SK-N-SH treated with all-trans-retinoic acid at 6 μM for 48 hours (cell line): ENCODE data around the gene PTPRN2.

ENCODE experiments used
- ATAC-seq: fragments of 200-7000 bp; cut with Tn5 transposase; 3 replicates; pipeline ENCODE4 v1.9.1; 2020; ENCODE audit warnings: mild to moderate bottlenecking, moderate library complexity
- ARNTL ChIP-seq: fragments of 450-650 bp; formaldehyde crosslinking; IDR thresholded peaks from 2 replicates; pipeline ENCODE4 v1.5.0; 2020; ENCODE audit warnings: low read depth, mild to moderate bottlenecking, moderate library complexity, borderline replicate concordance
- BACH2 ChIP-seq: fragments of 250-450 bp; sonication (Bioruptor Pico); IDR thresholded peaks from 2 replicates; pipeline ENCODE4 v1.9.0; 2021; ENCODE audit warnings: mild to moderate bottlenecking, borderline replicate concordance
- CSDC2 ChIP-seq: fragments of 250-450 bp; sonication (Bioruptor Pico); IDR thresholded peaks from 2 replicates; pipeline ENCODE4 v1.5.0; 2020; ENCODE audit warnings: mild to moderate bottlenecking, moderate library complexity
- ESRRG ChIP-seq: fragments of 250-450 bp; sonication (Bioruptor Pico); IDR thresholded peaks from 2 replicates; pipeline ENCODE4 v1.6.1; 2021; ENCODE audit warnings: mild to moderate bottlenecking
- GLIS3 ChIP-seq: fragments of 250-450 bp; sonication (Bioruptor Pico); IDR thresholded peaks from 2 replicates; pipeline ENCODE4 v1.5.0; 2020; ENCODE audit warnings: mild to moderate bottlenecking, moderate library complexity
- OSR1 ChIP-seq: fragments of 250-450 bp; sonication (Bioruptor Pico); IDR thresholded peaks from 2 replicates; pipeline ENCODE4 v1.8.0; 2022; ENCODE audit warnings: moderate library complexity, mild to moderate bottlenecking, inconsistent platforms
- PPARA ChIP-seq: fragments of 250-450 bp; sonication (Bioruptor Pico); IDR thresholded peaks from 2 replicates; pipeline ENCODE4 v1.5.0; 2020; ENCODE audit warnings: mild to moderate bottlenecking, borderline replicate concordance
- RARB ChIP-seq: fragments of 250-450 bp; sonication (Bioruptor Pico); IDR thresholded peaks from 2 replicates; pipeline ENCODE4 v1.8.0; 2021; ENCODE audit warnings: mild to moderate bottlenecking, moderate library complexity
- SNAI2 ChIP-seq: fragments of 250-450 bp; sonication (Bioruptor Pico); IDR thresholded peaks from 2 replicates; pipeline ENCODE4 v1.5.0; 2020; ENCODE audit warnings: mild to moderate bottlenecking, moderate library complexity
- TCF4 ChIP-seq: fragments of 250-450 bp; sonication (Bioruptor Pico); IDR thresholded peaks from 2 replicates; pipeline ENCODE4 v1.8.0; 2021; ENCODE audit warnings: mild to moderate bottlenecking, moderate library complexity, borderline replicate concordance
- TOX ChIP-seq: fragments of 250-450 bp; sonication (Bioruptor Pico); IDR thresholded peaks from 2 replicates; pipeline ENCODE4 v1.8.0; 2021; ENCODE audit warnings: mild to moderate bottlenecking, moderate library complexity, borderline replicate concordance
- ZC3H10 ChIP-seq: fragments of 250-450 bp; sonication (Bioruptor Pico); IDR thresholded peaks from 2 replicates; pipeline ENCODE4 v1.5.1; 2021; ENCODE audit warnings: mild to moderate bottlenecking, moderate library complexity
- ZFP3 ChIP-seq: fragments of 250-450 bp; sonication (Bioruptor Pico); IDR thresholded peaks from 2 replicates; pipeline ENCODE4 v1.5.0; 2020; ENCODE audit warnings: mild to moderate bottlenecking, moderate library complexity
- ZFP30 ChIP-seq: fragments of 450-650 bp; formaldehyde crosslinking; IDR thresholded peaks from 2 replicates; pipeline ENCODE4 v1.5.0; 2022; ENCODE audit warnings: mild to moderate bottlenecking, moderate library complexity
- ZNF565 ChIP-seq: fragments of 450-650 bp; formaldehyde crosslinking; conservative IDR thresholded peaks from 2 replicates; pipeline ENCODE4 v1.5.0; 2020; ENCODE audit warnings: low read depth, mild to moderate bottlenecking, moderate library complexity
- ZNF70 ChIP-seq: fragments of 450-650 bp; formaldehyde crosslinking; IDR thresholded peaks from 2 replicates; pipeline ENCODE4 v1.5.0; 2020; ENCODE audit warnings: mild to moderate bottlenecking, moderate library complexity
- ZNF8 ChIP-seq: fragments of 450-650 bp; formaldehyde crosslinking; IDR thresholded peaks from 2 replicates; pipeline ENCODE4 v1.5.0; 2020; ENCODE audit warnings: mild to moderate bottlenecking, moderate library complexity
- TF ChIP-seq, protein P1 (sequence below): fragments of 250-450 bp; sonication (Bioruptor Pico); IDR thresholded peaks from 2 replicates; pipeline ENCODE4 v1.5.1; 2021; ENCODE audit warnings: mild to moderate bottlenecking, moderate library complexity
- TF ChIP-seq, protein P2 (sequence below): fragments of 250-450 bp; sonication (Bioruptor Pico); IDR thresholded peaks from 2 replicates; pipeline ENCODE4 v1.5.0; 2020; ENCODE audit warnings: mild to moderate bottlenecking, moderate library complexity
- TF ChIP-seq, protein P3 (sequence below): fragments of 250-450 bp; sonication (Bioruptor Pico); IDR thresholded peaks from 2 replicates; pipeline ENCODE4 v1.5.1; 2020; ENCODE audit warnings: low read depth, mild to moderate bottlenecking, moderate library complexity
- TF ChIP-seq, protein P4 (sequence below): fragments of 250-450 bp; sonication (Bioruptor Pico); IDR thresholded peaks from 2 replicates; pipeline ENCODE4 v1.8.0; 2021; ENCODE audit warnings: low read depth, mild to moderate bottlenecking, moderate library complexity, borderline replicate concordance

PTPRN2 gene

DNA sequence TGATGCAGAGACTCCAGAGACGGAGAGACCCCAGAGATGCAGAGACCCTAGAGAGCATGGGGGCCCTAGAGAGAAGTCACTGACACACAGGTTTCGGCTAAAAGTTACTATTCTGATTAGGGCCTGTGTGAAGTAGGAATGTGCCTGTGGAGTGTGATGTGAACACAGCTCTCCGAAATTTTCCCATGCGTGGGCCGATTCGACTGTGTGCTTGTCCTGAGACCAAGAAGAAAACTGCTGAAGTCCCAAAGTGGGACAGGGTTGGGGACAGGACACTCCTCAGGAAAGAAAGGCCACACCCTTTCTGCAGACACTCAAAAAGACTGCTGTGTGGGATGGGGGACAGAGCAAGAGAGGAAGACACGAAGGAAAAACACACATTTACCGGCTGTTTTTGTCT is 533.5 kb downstream of the PTPRN2 start:
- TF ChIP-seq, protein P1, sequence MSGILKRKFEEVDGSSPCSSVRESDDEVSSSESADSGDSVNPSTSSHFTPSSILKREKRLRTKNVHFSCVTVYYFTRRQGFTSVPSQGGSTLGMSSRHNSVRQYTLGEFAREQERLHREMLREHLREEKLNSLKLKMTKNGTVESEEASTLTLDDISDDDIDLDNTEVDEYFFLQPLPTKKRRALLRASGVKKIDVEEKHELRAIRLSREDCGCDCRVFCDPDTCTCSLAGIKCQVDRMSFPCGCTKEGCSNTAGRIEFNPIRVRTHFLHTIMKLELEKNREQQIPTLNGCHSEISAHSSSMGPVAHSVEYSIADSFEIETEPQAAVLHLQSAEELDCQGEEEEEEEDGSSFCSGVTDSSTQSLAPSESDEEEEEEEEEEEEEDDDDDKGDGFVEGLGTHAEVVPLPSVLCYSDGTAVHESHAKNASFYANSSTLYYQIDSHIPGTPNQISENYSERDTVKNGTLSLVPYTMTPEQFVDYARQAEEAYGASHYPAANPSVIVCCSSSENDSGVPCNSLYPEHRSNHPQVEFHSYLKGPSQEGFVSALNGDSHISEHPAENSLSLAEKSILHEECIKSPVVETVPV (CRISPR knock-in tag) = no peak
- TF ChIP-seq ZNF70 (CRISPR knock-in tag) = no peak
- TF ChIP-seq OSR1 = no peak
- no peak for TF ChIP-seq PPARA (CRISPR knock-in tag)
- no peak for TF ChIP-seq TOX
- TF ChIP-seq CSDC2 (CRISPR knock-in tag) = no peak
- no peak for TF ChIP-seq TCF4
- TF ChIP-seq, protein P2, sequence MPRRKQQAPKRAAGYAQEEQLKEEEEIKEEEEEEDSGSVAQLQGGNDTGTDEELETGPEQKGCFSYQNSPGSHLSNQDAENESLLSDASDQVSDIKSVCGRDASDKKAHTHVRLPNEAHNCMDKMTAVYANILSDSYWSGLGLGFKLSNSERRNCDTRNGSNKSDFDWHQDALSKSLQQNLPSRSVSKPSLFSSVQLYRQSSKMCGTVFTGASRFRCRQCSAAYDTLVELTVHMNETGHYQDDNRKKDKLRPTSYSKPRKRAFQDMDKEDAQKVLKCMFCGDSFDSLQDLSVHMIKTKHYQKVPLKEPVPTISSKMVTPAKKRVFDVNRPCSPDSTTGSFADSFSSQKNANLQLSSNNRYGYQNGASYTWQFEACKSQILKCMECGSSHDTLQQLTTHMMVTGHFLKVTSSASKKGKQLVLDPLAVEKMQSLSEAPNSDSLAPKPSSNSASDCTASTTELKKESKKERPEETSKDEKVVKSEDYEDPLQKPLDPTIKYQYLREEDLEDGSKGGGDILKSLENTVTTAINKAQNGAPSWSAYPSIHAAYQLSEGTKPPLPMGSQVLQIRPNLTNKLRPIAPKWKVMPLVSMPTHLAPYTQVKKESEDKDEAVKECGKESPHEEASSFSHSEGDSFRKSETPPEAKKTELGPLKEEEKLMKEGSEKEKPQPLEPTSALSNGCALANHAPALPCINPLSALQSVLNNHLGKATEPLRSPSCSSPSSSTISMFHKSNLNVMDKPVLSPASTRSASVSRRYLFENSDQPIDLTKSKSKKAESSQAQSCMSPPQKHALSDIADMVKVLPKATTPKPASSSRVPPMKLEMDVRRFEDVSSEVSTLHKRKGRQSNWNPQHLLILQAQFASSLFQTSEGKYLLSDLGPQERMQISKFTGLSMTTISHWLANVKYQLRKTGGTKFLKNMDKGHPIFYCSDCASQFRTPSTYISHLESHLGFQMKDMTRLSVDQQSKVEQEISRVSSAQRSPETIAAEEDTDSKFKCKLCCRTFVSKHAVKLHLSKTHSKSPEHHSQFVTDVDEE (CRISPR knock-in tag) = no peak
- TF ChIP-seq BACH2 (CRISPR knock-in tag) = no peak
- TF ChIP-seq, protein P3, sequence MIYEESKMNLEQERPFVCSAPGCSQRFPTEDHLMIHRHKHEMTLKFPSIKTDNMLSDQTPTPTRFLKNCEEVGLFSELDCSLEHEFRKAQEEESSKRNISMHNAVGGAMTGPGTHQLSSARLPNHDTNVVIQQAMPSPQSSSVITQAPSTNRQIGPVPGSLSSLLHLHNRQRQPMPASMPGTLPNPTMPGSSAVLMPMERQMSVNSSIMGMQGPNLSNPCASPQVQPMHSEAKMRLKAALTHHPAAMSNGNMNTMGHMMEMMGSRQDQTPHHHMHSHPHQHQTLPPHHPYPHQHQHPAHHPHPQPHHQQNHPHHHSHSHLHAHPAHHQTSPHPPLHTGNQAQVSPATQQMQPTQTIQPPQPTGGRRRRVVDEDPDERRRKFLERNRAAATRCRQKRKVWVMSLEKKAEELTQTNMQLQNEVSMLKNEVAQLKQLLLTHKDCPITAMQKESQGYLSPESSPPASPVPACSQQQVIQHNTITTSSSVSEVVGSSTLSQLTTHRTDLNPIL (CRISPR knock-in tag) = no peak
- TF ChIP-seq RARB (CRISPR knock-in tag) = no peak
- TF ChIP-seq ARNTL (CRISPR knock-in tag) = no peak
- no peak for TF ChIP-seq ZNF8 (CRISPR knock-in tag)
- TF ChIP-seq, protein P4, sequence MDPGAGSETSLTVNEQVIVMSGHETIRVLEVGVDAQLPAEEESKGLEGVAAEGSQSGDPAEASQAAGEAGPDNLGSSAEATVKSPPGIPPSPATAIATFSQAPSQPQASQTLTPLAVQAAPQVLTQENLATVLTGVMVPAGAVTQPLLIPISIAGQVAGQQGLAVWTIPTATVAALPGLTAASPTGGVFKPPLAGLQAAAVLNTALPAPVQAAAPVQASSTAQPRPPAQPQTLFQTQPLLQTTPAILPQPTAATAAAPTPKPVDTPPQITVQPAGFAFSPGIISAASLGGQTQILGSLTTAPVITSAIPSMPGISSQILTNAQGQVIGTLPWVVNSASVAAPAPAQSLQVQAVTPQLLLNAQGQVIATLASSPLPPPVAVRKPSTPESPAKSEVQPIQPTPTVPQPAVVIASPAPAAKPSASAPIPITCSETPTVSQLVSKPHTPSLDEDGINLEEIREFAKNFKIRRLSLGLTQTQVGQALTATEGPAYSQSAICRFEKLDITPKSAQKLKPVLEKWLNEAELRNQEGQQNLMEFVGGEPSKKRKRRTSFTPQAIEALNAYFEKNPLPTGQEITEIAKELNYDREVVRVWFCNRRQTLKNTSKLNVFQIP = no peak
- no peak for TF ChIP-seq ZNF565 (CRISPR knock-in tag)
- no peak for TF ChIP-seq GLIS3 (CRISPR knock-in tag)
- TF ChIP-seq ZC3H10 (CRISPR knock-in tag) = no peak
- no peak for TF ChIP-seq ESRRG

DNA sequence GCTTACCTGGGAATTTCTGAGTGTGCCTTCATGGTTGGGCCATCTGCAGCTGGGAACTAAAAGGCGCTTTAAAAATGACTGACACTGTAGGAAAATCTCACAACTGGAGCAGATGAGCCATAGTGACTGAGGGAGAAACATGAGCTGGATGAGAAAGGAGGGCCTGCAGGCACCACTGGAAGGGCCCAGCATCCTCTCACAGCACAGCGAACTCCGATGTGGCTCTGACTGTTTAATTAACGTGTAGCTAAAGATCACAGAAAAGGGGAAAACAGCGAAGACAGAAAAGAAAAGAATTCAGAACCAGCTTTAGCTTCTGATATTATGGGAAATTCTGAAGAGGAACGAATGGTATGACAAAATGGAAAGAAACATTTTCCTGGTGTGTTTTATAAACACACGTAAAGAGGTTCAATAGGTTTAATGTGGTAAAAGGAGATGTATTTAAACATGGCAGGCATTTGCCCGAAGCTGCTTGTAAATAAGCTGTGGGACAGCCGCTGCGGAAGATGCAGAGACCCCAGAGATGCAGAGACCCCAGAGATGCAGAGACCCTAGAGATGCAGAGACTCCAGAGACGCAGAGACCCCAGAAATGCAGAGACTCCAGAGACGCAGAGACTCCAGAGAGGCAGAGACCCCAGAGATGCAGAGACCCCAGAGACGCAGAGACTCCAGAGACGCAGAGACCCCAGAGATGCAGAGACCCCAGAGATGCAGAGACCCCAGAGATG is 534.3 kb downstream of the PTPRN2 start:
- TF ChIP-seq BACH2 (CRISPR knock-in tag) (no peak), ZFP30 (CRISPR knock-in tag) (no peak), GLIS3 (CRISPR knock-in tag) (no peak), ZC3H10 (CRISPR knock-in tag) (no peak), SNAI2 (CRISPR knock-in tag) (no peak), TCF4 (no peak), ZNF70 (CRISPR knock-in tag) (no peak), CSDC2 (CRISPR knock-in tag) (no peak)
- TF ChIP-seq, protein P3 (CRISPR knock-in tag) = no peak
- no peak for ATAC-seq

More for the DNA sequence above, 533.5 kb downstream of the PTPRN2 start:
- no peak for ATAC-seq

DNA sequence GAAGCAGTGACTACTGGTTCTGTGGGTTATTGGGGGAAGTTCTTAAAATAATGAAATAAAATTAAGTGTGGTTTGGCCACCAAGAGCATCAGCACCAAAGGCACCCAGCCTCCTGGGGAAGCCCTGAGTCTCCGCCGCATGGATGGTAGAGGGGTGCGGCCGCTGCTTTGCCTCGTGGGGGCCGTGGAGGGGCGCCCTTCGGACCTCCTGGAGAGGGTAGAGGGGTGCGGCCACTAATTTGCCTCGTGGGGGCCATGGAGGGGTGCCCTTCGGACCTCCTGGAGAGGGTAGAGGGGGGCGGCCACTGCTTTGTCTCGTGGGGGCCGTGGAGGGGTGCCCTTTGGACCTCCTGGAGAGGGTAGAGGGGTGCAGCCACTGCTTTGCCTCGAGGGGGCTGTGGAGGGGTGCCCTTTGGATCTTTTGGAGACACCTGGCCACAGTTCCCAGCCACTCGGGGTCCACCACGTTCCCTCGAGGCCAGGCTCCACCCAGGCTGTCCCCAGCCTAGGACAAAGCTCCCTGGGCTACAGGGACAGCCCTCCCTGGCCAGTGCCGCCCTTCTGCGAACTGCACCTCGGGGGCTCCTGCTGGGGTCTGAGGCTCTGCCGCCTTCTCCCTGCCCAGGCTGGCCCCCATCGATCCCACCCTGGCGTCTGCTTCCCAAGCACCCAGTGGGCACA is 535.1 kb downstream of the PTPRN2 start:
- TF ChIP-seq RARB (CRISPR knock-in tag) (no peak), ZFP3 (CRISPR knock-in tag) (no peak), ZC3H10 (CRISPR knock-in tag) (no peak)
- TF ChIP-seq, protein P3 (CRISPR knock-in tag) = no peak
- no peak for ATAC-seq
